NCI-H1092 treated with DMSO at 0.1 percent for 48 hours (cell line): ENCODE results near the gene KIAA0753.

ENCODE experiments used
- DNase-seq: peaks from one replicate; lab custom pipeline; 2025; lab: John Stamatoyannopoulos, UW

KIAA0753 gene

DNA sequence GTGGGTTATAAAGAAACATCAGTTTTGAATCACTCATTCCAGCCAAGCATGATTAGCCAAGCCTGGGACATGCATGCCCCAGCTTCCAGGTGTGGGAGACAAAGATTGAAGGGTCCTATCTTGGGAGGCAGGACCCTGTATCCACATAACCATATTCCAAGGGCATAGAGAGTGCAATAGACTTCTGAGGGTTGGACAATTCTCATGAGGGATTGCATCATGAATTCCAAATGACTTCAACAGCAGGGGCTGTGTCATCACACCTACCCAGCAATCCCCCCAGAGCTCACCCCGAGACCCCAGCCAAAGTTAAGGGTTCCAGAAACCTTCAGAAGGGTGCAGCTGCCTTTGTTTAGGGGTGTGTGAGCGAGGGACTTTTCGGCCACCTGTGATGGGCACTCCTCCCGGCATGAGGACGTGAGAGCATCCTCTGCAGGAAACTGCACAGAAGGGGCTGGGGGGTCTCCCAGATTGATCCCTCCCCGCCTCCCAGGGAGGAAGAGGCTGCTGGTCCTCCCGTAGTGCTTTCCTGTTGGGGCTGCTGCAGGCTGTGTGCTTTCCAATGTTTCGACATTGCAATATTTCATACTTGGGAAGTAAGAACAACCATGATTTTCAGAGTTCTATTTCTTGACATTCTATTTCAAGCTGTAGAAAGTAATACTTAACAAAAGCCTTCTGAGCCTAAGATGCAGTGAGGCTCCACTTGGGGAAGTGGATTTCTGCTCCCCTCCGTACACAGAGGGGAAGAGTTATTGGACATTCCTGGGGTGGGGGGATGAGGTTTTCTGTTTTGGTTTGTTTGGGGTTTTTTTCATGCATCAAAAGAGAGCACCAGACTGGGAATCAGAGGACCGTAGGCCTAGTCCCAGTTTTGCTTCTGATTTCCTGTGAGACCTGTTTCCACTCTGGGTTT lies 70.9 kb downstream of the KIAA0753 start:
- no peak for DNase-seq

DNA sequence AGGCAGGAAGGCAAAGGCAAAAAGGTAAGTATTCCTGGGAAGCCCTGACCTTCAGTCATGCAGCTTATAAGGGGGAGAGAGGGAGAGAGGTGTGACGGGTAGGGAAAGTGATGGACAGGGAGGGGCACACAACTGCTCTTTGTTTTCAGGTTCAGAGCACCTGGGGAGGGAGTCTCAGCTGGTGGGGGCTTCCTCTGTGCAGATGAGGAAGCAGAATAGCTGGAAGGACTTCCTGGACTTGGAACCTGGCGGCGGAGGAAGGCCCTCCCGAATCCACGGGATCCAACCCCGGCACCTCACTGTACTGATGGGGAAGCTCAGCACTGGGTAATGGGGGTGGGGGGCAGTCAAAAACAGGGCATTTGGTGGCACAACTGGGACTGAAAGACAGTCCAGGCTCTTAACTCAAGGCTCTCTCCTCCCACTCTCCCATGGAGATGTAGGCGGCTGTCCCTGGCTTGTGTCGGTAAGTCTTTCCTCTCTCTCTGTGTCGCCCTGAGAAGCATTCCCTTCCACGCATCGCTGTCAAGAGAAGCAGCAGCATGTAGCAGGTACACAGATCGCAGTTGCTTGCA lies 72.2 kb downstream of the KIAA0753 start:
- DNase-seq, result no peak

DNA sequence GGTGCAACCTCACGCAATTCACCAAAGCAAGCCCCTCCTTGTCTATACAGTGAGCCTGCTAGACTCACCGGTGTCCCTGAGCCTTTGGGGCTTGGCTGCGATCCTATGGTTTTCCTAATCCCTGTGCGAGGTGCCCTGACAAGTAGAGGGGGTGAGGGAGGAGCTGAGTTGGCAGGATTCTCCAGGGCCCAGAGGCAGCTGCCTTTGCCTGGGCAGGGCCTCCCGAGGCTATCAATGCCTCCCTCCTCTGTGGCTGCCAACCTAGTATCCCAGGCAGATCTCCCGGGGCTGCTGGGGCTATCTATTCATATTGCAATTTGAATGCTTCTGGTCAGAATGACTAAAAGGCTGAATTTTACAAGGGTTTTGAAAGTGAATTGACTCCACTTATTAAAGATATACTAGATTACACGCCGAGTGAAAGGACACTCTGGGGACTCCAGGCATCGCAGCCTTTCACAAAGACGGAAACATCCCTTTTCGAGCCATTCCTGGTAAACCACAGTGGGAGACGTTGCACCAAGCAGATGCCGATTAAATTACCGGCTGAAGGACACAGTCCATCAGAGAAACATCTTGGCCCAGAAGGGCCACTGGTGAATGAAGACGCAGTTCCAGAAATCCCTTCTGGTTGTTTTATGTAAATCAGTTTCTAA lies 72.9 kb downstream of the KIAA0753 start:
- no peak for DNase-seq

DNA sequence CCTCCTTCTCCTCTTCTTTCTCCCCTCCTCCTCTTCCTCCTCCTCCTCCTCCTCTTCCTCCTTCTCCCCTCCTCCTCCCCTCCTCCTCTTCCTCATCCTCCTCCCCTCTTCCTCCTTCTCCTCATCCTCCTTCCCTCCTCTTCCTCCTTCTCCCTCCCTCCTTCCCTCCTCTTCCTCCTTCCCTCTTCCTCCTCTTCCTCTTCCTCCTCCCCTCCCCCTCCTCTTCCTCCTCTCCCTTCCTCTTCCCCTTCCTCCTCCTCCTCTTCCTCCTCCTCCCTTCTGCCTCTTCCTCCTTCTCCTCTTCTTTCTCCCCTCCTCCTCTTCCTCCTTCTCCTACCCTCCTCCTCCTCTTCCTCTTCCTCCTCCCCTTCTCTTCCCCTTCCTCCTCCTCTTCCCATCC lies 79.1 kb downstream of the KIAA0753 start:
- no peak for DNase-seq

DNA sequence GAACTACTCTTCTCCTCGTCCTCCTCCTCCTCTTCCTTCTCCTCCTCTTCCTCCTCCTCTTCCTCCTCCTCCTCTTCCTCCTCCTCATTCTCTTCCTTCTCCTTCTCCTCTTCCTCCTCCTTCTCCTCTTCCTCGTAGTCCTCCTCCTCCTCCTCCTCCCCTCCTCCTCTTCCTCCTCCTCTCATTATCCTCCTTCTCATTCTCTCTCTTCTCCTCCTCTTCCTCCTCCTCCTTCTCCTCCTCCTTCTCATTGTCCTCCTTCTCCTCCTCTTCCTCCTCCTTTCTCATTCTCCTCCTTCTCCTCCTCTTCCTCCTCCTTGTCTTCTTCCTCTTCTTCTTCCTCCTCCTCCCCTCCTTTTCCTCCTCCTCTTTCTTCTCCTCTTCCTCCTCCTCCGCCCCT lies 80.0 kb downstream of the KIAA0753 start:
- no peak for DNase-seq

DNA sequence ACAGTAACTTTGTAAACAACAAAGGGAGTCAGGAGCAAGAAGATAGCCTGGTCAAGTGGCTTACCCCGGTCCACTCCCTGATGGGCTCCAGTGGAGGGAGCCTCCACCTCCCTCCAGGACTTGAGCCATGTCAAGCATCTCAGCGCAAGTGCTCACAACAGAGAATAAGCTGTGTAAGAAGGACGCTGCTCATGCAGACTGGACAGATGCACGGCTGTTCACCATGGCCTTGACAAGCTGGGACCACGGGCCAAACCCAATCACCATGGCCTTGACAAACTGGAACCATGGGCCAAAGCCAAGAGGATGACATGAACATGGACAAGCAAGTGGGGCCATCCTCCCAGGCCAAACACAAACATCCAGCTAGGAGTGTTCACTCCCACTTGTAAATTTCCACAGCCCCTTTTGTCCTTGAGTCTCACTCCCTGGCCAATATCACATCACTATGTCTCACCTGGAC lies 80.7 kb downstream of the KIAA0753 start:
- no peak for DNase-seq

DNA sequence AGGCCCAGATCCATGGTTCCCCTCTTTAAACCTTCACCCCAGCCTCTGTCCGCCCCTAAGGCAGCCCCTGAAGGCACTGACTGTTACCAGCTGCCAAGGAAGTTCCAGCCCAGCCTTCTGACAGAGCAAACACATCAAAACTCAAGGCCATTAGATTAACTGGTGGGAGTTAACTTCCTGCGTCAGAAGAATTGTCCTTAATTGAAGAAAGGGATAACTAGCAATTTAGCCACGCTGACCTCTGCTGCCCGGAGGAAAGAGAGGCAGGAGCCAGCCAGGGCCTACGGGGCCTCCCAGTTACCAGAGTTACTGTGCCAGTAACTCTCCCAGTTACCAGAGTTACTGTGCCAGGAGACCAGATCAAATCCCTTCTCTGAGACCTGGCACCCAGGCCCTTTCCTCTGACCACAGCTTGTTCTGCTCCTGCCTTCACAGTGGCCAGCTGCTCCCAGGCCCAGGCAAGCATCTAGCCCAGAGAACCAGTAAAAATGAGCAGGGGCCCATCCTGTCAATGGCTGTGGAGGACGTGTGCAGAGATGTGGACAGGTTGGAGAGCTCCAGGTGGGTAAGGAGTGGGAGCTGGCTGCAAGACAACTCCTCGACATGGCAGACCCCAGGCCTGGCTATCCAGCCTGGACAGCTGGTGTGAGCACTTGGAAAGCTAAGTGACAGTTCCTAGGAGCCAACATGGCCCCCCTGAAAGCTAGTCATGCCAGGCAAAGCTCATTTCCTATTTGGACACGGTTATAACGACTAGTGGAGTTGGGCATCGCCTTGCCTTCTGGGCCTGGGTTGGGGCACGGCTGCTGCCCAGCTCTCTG lies 81.4 kb downstream of the KIAA0753 start:
- no peak for DNase-seq

DNA sequence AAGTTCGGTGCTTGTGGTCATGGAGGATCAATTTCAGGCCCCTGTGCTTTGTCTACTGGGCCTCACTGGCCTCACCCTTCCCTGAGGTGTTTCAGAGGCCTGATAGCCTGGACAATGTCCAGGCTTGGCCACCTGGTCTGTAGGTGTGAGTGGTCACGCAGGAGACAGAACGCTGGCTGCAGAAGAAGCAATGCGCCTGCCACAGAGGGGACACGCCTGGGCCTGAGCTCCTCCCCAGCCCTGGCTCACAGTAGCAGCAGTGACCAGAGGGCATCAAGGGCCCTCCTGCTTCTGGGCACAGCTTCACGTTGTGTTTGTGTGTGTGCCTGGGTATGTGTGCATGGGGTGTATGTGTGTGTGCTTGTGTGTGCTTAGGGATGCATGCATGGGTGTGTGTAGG lies 82.2 kb downstream of the KIAA0753 start:
- no peak for DNase-seq

DNA sequence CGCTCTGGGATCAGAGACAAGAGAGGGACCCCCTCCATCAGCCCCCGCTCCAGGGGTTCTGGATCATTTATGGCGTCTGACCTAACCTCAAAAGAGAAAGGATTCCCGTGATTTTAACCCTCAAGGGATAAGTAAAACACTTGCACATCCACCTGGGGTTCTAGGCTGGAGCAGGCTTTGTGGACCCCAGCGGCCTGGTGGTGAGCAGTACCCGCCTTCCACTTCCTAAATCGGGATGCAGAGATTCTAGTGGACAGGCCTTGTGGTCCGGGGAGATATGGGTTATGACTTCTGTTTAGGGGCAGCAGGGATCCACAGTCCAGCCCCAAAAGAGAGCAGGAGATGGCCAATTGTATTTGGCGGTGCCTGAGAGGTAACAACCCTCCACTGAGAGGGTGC lies 83.5 kb downstream of the KIAA0753 start:
- DNase-seq, result no peak

DNA sequence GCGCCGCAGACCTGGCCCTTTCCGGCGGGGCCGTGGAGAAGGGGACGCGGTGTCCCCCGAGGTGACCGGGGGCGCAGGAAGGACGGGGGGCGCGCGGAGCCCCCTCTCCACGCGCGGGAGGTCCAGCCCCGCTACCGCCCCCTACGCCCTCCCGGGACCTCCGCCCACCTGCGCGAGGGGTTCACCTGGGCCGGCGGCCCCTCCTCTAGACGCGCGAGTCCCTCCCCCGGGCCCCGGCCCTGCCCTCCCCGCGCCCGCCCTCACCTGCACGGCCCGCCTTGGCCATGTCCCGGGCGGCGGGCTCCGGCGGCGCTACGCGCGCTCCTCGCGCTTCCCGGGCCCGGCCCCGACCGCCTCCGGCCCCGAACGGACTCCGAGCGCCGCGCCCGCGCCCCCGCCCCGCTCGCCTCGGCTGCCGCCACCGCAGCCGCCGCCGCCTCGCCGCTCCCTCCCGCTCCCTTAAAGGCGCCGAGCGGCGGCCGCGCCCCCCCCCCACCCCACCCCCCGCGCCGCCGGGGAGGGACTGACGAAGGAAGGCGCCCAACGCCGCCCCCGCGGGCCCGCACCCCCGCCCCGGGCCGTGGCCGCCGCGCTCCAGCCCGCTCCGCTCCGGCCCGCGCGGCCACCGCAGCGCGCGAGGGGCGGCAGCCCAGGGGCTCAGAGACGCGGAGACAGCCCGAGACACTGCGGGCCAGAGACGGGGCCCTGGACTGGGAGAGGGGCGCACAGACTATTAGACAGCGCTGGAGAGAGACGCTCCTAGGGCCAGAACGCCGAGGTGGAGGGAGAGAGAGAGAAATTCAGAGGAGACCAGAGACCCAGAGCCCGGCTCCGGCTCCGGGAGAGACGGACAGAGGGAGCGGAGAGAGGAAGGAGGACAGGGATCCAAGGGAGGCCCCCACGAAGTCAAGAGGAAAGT lies 84.1 kb downstream of the KIAA0753 start, which contains the start of gene PITPNM3:
TSS of gene PITPNM3 (minus strand) at position 435 of the 919 bp plus-strand sequence. CDS start at position 286, 149 bp downstream.
- no peak for DNase-seq

DNA sequence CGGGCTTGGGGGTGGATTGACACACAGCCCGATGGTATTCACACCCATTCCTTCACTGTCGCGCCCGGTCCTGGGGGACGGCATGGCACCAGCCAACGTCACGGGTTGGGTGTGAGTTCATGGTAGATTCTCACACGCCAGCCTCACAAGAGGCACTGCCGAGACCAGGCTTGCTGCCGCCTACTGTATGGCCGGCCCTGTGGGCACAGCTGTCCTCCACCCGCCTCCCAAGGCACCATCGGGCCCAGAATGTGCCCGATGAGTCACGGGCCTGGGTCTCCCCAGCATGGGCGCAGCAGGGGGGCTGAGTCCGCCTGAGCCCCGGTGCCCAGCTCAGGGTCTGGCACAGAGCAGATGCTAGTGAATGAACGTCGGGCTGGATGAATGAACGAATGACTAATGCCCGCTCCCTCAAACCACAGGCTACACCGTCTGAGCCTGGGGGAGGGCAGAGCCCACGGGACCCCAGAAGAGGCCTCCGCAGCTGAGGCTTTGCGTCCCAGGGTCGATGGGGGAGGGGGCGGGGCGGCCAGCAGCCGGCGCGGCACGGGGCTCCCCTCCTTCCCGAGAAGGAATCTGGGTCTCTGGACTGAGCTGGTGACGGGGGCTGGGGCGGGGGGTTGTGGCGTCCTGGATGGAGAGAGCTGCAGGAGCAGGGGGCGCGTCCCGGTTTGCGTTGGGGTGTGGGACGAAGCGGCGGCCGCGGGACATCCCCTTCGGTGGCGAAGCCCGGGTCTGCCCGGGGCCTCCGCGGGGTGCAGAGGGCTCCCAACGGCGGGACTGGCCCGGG lies 85.0 kb downstream of the KIAA0753 start:
- DNase-seq, result no peak

DNA sequence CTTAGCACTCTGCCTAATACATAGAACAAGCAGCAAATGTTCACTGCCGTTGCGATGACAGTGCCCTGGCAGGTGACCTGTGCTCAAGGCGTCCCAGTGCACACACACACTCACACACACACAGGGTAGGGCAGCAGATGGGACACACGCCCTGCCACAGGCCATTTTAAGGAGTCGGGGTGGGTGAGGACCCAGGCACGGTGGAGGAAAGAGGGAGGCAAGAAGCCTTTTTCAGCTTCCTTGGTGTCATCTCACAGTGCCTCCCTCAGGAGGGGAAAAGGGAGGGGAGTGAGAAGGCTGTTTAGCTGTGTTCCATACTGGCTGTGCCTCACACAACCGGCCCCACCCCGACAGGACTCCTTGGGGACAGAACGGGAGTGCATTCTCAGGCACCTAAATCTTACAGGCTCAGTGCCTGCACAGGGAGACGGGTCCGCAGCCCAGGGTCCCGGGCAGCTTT lies 85.6 kb downstream of the KIAA0753 start:
- no peak for DNase-seq

DNA sequence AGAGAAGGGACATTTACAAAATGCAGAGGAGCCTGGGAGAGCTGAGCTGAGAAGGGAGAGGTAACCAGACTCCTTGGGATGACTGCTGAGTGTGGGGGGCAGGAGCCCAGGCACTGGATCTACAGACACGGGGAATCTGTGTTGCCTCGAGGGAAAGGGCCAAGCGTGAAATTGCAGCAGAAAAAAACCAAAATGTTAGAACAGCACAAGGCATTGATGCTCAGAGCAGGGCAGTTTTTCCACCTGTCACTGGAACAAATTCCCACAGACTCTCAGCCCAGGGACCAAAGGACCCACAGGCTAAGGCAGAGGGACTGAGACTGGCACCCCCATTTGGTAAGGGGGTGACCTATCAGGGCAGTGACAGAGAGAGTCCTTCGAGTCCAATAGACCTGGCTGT lies 86.2 kb downstream of the KIAA0753 start:
- no peak for DNase-seq

DNA sequence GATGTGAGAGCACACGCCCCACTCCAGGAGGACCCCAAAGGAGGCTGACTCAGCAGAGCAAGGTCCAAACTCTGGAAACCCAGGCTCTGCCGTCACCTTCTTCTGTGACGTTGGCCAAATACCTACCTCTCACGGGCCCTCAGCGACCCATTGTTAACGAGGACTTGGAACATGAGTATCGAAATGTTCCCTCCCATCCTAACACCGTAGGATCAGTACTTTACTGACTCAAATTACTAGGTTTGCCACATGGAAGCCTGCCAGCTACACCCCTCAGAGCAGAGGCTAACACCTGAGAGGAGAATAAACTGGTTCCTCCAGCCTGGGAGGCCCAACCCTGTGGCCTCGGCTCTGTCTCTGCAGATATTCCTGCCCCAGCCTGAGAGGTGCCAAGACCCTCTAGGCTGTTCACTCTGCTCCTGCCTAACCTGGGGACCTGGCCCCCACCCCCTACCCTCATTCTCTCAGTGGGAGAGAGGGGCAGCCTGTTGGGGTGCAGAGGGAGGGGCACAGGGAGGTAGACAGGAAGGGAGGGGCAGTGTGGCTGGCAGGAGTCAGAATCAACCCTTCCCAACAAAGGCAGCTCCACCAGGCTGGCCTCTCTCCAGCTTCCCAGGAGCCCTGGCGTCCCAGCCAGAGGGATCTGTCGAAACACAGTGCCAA lies 88.5 kb downstream of the KIAA0753 start:
- no peak for DNase-seq

DNA sequence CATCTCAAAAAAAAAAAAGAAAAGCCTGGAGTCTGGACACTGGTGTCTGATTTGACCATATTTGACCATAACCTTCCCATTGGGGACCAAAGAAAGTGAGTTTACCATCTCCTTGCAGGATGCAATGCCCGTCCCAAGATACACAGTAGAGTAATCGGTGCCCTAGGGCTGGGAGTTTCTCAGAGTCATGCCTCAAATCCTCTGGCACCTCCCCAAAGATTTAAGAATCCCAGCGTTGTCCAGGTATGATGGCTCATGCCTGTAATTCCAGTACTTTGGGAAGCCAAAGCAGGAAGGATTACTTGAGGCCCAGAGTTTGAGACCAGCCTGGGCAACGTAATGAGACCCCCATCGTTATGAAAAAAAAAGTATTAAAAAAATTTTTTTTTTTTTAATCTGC lies 89.2 kb downstream of the KIAA0753 start:
- no peak for DNase-seq

DNA sequence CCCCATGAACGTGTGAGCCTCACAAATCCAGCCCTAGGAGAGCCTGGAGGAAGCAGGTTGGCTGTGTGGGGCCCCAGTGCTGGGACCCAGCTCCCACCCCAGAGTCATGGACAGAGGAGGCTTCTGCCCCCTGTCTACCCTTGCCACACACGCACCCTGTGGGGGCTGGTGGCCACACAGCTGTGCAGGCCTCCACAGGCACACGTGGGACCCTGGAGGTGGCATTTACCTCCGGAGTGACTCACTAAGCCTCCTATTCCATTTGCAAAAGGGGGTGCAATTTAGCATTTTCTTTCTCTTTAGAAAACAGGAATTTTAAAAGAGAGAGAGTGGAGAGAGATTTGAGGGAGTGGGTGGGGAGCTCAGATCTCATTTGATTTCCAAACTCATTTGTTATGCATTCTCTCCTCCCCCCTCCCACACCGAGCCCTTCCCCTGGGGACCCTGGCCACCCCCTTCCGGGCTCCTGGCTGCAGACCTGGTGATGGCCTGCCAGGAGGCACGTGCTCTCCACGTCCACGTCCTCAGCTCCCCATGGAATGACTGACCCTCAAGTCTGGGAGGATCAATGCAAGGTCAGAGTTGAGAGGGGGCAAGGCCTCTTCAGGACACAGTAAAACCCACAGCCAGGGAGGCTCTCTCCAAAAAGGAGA lies 91.0 kb downstream of the KIAA0753 start:
- no peak for DNase-seq

DNA sequence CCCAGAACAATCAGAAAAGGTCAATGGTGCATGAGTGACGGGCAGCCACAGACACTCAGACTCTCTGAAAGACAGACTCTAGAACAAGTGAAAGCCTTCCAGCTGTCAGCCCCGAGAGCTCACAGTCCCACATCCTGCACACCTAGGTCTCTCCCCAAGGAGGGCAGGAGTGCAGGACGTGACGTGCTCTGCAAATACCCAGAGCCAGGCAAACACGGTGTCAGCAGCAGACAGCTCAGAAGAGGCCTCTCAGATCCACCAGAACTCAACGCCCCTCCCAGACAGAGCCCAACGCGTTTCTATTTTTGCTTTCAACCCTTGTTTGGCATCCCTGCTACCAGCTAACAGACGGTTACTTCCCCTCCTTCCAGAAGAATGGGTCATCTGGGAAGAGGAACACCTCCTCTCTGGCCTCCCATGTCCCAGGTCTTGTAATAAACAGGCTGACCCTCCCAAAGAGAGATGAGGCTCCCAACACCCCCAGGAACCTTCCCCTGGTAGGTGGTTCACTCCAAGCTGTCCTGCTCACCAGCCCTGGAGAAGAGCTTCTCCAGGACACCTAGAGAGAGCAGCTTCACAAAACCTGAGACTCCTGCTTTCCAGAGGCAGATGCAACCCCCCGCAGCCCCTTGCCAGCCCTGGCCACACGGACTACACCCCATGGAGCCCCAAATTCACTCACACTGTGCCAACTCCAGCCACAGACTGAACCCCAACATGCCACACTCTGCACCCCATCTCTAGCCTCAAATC lies 91.8 kb downstream of the KIAA0753 start:
- DNase-seq, result no peak

DNA sequence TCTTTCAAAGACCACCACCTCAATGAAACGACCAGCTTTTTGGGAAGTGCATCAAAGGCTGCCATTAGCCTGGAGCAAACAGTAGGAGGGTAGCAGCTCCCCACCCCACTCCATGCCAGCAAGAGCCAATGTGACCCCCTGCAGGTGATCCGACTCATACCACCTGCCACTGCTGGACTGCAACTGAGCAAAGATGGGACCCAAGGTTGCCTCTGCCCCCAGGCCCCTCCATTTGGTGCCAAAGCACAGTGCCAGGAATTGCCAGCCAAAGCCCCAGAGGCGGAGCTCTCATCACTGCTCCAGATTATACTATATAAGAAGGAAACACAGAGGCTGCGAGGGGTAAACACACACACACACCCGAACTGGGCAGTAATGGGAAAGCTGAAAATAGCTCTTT lies 92.5 kb downstream of the KIAA0753 start:
- DNase-seq, result no peak
